ENCODE data around the gene CTSW. TPM values are rescaled to one million over a fixed set of nuclear protein-coding genes. Genes with fewer than 3 reads are reported as not detected.
A peak's percentile ranks its signal among the peaks of the same experiment; 100 is the strongest.

CTSW gene
- polyA plus RNA-seq, 1 of the 3 experiments (the other 2 are of a cell fraction), result 0.49 TPM

DNA sequence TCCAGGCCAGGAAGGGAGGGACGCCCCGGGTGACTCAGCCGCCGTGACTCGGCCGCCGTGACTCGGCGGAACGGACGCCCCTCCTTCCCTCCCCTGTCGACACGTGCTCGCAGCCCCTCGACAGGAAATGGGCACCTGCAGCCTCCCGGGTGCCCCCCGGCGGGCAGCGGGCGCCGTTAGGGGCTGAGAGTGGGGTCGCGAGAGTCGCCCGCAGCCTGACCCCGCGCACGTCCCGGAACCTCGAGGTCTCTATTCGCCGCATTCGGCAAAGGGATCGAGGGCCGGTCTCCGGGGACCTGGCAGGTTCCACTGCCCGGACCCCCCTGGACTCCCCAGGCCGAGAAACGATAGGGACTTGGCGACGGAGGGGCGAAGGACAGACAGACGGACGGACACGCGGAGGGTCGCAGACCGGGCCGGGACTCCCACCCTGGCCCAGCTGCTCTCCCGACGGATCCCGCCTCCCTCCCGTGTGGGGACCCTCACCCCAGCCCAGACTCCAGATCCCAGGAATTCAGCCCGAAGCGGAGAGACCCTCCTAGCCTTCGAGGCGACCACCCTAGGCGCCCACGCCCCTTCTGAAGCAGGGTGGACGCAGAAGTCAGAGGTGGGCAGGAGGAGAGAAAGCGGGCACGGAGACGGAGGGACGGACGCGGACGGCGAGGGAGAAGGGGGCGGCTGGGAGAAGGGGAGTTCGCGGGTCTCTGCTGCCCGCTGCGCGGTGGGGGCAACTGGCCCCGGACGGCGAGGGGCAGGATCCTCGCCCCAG, 19.9 kb downstream of the CTSW start:
- Histone ChIP-seq H4K20me1 (ENCODE audit: insufficient read depth) (peaks cover 45% of the 10 kb centered on the region), H3K79me2 (ENCODE audit: insufficient read depth) (peaks cover 87% of the 10 kb centered on the region), H3K9me2 (no peaks in the 10 kb centered on the region), H3K4me1 (ENCODE audit: control insufficient read depth in 1 of 2, insufficient read depth in 2 of 2, low read depth in 1 of 2, low read length in 1 of 2) (peaks cover 0 to 44% of the 10 kb centered on the region in 2 experiments; a peak in 3 of 4 replicates), H3K36me3 (replicated peaks in 1 of 2; ENCODE audit: control insufficient read depth in 1 of 2, insufficient read depth in 2 of 2, low read length in 1 of 2) (peaks cover 0 to 35% of the 10 kb centered on the region in 2 experiments), H3K4me2 (peak overlapping the region; percentile 89), H3K9me3 (no peaks in the 10 kb centered on the region), H3K4me3 (ENCODE audit: low read depth in 2 of 2, low read length in 1 of 2) (peak overlapping the region; percentile 59 to 82), H3F3A (replicated peaks; ENCODE audit: insufficient read depth) (peaks cover 65% of the 10 kb centered on the region), H3K27ac (ENCODE audit: low read depth in 2 of 2, low read length in 1 of 2) (peak overlapping the region in 1 of 2 experiments; percentile 95; a peak in 3 of 4 replicates), H3K9ac (peak overlapping the region; percentile 97), H3K27me3 (ENCODE audit: insufficient read depth) (no peaks in the 10 kb centered on the region), H2AFZ (ENCODE audit: low read depth) (no peak overlapping the region)
- ChIA-PET POLR2A (no interaction called here), CTCF (interaction anchor here (1.0 to 4.6 kb wide), 4 partner anchors 11 to 40 kb away, joined by 3 to 36 read pairs (median 35); partner anchors contain the start of genes CCDC85B, FIBP and MUS81)
- 0% methylated on average over 8 of the region's 78 CpGs for WGBS (ENCODE audit: low lambda C conversion rate)
- DNase-seq, result peak; percentile 71
- TF ChIP-seq GABPA (IDR thresholded peaks at IDR 0.05; ENCODE audit: low read depth), result 0 out of 2 replicates have a peak, but pooled peaks have one; percentile 29
- TF ChIP-seq SIN3A (IDR thresholded peaks at IDR 0.05; ENCODE audit: borderline replicate concordance, low read depth, low read length), result peak; percentile 85; the same call in 1 of the 2 replicates
- TF ChIP-seq YY1 (IDR thresholded peaks at IDR 0.05; ENCODE audit: low read depth), result peak; percentile 40; the same call in 1 of the 2 replicates
- no peak for TF ChIP-seq RAD21 (IDR thresholded peaks at IDR 0.05; ENCODE audit: low read length)
- no peak for TF ChIP-seq CHD2 (IDR thresholded peaks at IDR 0.05; ENCODE audit: low read length, partially characterized antibody)
- TF ChIP-seq, protein P1, sequence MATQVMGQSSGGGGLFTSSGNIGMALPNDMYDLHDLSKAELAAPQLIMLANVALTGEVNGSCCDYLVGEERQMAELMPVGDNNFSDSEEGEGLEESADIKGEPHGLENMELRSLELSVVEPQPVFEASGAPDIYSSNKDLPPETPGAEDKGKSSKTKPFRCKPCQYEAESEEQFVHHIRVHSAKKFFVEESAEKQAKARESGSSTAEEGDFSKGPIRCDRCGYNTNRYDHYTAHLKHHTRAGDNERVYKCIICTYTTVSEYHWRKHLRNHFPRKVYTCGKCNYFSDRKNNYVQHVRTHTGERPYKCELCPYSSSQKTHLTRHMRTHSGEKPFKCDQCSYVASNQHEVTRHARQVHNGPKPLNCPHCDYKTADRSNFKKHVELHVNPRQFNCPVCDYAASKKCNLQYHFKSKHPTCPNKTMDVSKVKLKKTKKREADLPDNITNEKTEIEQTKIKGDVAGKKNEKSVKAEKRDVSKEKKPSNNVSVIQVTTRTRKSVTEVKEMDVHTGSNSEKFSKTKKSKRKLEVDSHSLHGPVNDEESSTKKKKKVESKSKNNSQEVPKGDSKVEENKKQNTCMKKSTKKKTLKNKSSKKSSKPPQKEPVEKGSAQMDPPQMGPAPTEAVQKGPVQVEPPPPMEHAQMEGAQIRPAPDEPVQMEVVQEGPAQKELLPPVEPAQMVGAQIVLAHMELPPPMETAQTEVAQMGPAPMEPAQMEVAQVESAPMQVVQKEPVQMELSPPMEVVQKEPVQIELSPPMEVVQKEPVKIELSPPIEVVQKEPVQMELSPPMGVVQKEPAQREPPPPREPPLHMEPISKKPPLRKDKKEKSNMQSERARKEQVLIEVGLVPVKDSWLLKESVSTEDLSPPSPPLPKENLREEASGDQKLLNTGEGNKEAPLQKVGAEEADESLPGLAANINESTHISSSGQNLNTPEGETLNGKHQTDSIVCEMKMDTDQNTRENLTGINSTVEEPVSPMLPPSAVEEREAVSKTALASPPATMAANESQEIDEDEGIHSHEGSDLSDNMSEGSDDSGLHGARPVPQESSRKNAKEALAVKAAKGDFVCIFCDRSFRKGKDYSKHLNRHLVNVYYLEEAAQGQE (IDR thresholded peaks at IDR 0.05; ENCODE audit: low read depth, low read length), result peak; percentile 28; the same call in 1 of the 2 replicates
- TF ChIP-seq TCF12 (IDR thresholded peaks at IDR 0.05), result no peak
- TF ChIP-seq USF2 (IDR thresholded peaks at IDR 0.05; ENCODE audit: borderline replicate concordance, low read depth, low read length), result no peak
- TF ChIP-seq ZBTB33 (IDR thresholded peaks at IDR 0.05; ENCODE audit: borderline replicate concordance, low read depth), result peak; percentile 55; the same call in 1 of the 2 replicates
- TF ChIP-seq, protein P2, sequence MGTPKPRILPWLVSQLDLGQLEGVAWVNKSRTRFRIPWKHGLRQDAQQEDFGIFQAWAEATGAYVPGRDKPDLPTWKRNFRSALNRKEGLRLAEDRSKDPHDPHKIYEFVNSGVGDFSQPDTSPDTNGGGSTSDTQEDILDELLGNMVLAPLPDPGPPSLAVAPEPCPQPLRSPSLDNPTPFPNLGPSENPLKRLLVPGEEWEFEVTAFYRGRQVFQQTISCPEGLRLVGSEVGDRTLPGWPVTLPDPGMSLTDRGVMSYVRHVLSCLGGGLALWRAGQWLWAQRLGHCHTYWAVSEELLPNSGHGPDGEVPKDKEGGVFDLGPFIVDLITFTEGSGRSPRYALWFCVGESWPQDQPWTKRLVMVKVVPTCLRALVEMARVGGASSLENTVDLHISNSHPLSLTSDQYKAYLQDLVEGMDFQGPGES (IDR thresholded peaks at IDR 0.05; ENCODE audit: low read depth, low read length), result no peak
- peak in 1 of 2 experiments; percentile 61; a peak in 1 of 4 replicates for TF ChIP-seq EP300 (IDR thresholded peaks at IDR 0.05; ENCODE audit: borderline replicate concordance in 1 of 2, low read depth in 1 of 2, low read length in 1 of 2)
- TF ChIP-seq TEAD4 (IDR thresholded peaks at IDR 0.05; ENCODE audit: borderline replicate concordance, insufficient read depth), result 0 out of 2 replicates have a peak, but pooled peaks have one; percentile 40
- peak; percentile 60; the same call in 1 of the 2 replicates for TF ChIP-seq RXRA (IDR thresholded peaks at IDR 0.05; ENCODE audit: borderline replicate concordance, low read depth)
- TF ChIP-seq EZH2phosphoT487 (IDR thresholded peaks at IDR 0.05; ENCODE audit: borderline replicate concordance, low read depth), result no peak
- TF ChIP-seq PBX3 (IDR thresholded peaks at IDR 0.05), result no peak
- no peak for TF ChIP-seq MXI1 (IDR thresholded peaks at IDR 0.05; ENCODE audit: low read depth, low read length)
- TF ChIP-seq POLR2AphosphoS5 (IDR thresholded peaks at IDR 0.05; ENCODE audit: low read depth, low read length), result no peak
- no peak for TF ChIP-seq GATA2 (CRISPR knock-in tag; IDR thresholded peaks at IDR 0.05)
- no peak for TF ChIP-seq RCOR1 (IDR thresholded peaks at IDR 0.05; ENCODE audit: low read length)
- no peak for TF ChIP-seq NRF1 (IDR thresholded peaks at IDR 0.05; ENCODE audit: low read depth, low read length)
- no peak for TF ChIP-seq SMC3 (IDR thresholded peaks at IDR 0.05; ENCODE audit: low read depth, low read length)
- TF ChIP-seq, protein P3, sequence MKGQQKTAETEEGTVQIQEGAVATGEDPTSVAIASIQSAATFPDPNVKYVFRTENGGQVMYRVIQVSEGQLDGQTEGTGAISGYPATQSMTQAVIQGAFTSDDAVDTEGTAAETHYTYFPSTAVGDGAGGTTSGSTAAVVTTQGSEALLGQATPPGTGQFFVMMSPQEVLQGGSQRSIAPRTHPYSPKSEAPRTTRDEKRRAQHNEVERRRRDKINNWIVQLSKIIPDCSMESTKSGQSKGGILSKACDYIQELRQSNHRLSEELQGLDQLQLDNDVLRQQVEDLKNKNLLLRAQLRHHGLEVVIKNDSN (IDR thresholded peaks at IDR 0.05; ENCODE audit: borderline replicate concordance, low read depth), result peak; percentile 56; the same call in 1 of the 2 replicates

All from SK-N-SH (cell line).